Ovary (tissue), 3 donors: Measurements from ENCODE around the gene HPCAL1.

Source experiments
- EP300 ChIP-seq: sonication (generic); formaldehyde crosslinking; IDR thresholded peaks from one replicate; pipeline ENCODE4 v1.6.1; 2017; ENCODE audit warnings: antibody characterized with exemption
- POLR2A ChIP-seq: fragments of 450-650 bp; IDR thresholded peaks from one replicate; pipeline ENCODE4 v1.6.1; 2017; ENCODE audit warnings: antibody characterized with exemption, mild to moderate bottlenecking, moderate library complexity
- TF ChIP-seq, protein P1 (sequence below), 3 donors: fragments of 450-650 bp in 2 of 3; fragments of 200-600 bp in 1 of 3; IDR thresholded peaks; one replicate each; pipeline versions ENCODE4 v1.5.1 to v1.8.0; 2016 to 2022; ENCODE audit warnings: antibody characterized with exemption in 3 of 3, mild to moderate bottlenecking in 1 of 3
- donor health status: DM: no; HTN: no; CAD: no.

DNA sequence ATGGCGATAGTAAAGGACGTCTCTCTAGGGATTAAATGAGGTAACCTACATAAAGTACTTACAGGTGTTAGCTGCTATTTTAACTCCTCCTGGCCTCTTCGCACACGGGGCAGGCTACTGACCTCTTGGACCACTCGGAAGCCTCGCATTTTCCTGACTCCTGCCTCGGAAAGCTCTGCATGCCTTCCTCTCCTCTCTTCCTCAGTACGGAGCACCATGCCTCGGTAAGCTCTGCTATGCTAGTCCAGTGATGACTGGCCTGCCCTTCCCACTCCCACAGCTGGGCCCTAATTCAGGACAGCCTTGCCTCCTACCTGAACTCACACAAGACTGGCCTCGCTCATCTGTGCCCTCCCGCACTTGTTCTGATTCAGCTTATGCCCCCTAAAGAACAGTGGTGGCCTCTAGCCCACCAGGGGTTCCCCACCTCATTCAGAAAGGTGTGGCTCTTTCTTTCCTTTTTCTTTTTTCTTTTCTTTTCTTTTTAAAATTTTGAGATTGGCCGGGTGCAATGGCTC lies 22.7 kb upstream of the HPCAL1 start:
- TF ChIP-seq, protein P1, sequence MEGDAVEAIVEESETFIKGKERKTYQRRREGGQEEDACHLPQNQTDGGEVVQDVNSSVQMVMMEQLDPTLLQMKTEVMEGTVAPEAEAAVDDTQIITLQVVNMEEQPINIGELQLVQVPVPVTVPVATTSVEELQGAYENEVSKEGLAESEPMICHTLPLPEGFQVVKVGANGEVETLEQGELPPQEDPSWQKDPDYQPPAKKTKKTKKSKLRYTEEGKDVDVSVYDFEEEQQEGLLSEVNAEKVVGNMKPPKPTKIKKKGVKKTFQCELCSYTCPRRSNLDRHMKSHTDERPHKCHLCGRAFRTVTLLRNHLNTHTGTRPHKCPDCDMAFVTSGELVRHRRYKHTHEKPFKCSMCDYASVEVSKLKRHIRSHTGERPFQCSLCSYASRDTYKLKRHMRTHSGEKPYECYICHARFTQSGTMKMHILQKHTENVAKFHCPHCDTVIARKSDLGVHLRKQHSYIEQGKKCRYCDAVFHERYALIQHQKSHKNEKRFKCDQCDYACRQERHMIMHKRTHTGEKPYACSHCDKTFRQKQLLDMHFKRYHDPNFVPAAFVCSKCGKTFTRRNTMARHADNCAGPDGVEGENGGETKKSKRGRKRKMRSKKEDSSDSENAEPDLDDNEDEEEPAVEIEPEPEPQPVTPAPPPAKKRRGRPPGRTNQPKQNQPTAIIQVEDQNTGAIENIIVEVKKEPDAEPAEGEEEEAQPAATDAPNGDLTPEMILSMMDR (IDR thresholded peaks at IDR 0.05) = no peak
- TF ChIP-seq EP300 = no peak
- TF ChIP-seq POLR2A = no peak
